ENCODE measurements around the gene SYK. TPM values are rescaled to one million over a fixed set of nuclear protein-coding genes. Genes with fewer than 3 reads are reported as not detected.

The SYK gene
- total RNA-seq, 2 donors from 2014 or later = 2.5 to 6.0 TPM

GRCh38 chr9:90860826-90861225, 59.2 kb downstream of the SYK start:
- Histone ChIP-seq H3K9me3 (ENCODE audit: control insufficient read depth, low read length) (no peaks in the 10 kb centered on the region), H3K4me3 (ENCODE audit: low read length) (no peak overlapping the region), H3K36me3 (ENCODE audit: control insufficient read depth, insufficient read depth, low read length) (no peaks in the 10 kb centered on the region), H3K27ac (ENCODE audit: low read depth, low read length) (no peak overlapping the region), H3K27me3 (ENCODE audit: control insufficient read depth, insufficient read depth, low read length, poor library complexity, severe bottlenecking) (no peaks in the 10 kb centered on the region), H3K4me1 (ENCODE audit: control insufficient read depth, insufficient read depth, low read length) (no peaks in the 10 kb centered on the region), H3K9ac (ENCODE audit: extremely low read depth, low read length, poor library complexity, severe bottlenecking) (no peak overlapping the region)
- H3K4me3 Mint-ChIP-seq = no peak overlapping the region
- H3K36me3 Mint-ChIP-seq (ENCODE audit: low read depth) = no peaks in the 10 kb centered on the region
- no peaks in the 10 kb centered on the region for H3K9me3 Mint-ChIP-seq
- no peak overlapping the region for H3K27ac Mint-ChIP-seq
- TF ChIP-seq, protein P1, sequence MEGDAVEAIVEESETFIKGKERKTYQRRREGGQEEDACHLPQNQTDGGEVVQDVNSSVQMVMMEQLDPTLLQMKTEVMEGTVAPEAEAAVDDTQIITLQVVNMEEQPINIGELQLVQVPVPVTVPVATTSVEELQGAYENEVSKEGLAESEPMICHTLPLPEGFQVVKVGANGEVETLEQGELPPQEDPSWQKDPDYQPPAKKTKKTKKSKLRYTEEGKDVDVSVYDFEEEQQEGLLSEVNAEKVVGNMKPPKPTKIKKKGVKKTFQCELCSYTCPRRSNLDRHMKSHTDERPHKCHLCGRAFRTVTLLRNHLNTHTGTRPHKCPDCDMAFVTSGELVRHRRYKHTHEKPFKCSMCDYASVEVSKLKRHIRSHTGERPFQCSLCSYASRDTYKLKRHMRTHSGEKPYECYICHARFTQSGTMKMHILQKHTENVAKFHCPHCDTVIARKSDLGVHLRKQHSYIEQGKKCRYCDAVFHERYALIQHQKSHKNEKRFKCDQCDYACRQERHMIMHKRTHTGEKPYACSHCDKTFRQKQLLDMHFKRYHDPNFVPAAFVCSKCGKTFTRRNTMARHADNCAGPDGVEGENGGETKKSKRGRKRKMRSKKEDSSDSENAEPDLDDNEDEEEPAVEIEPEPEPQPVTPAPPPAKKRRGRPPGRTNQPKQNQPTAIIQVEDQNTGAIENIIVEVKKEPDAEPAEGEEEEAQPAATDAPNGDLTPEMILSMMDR (conservative IDR thresholded peaks at IDR 0.05) = no peak
- no peak for DNase-seq
- no peaks in the 10 kb centered on the region for H3K4me1 Mint-ChIP-seq
- whole genome bisulfite sequencing, 2 experiments (ENCODE audit: insufficient coverage in 1 of 2, insufficient read length in 1 of 2) = 84 to 89% methylated on average over 6 to 7 of the region's 7 CpGs
- no peaks in the 10 kb centered on the region for H3K27me3 Mint-ChIP-seq (ENCODE audit: insufficient read depth)

GRCh38 chr9:90861380-90861779, 59.8 kb downstream of the SYK start:
- H3K36me3 Mint-ChIP-seq (ENCODE audit: low read depth) = no peaks in the 10 kb centered on the region

GRCh38 chr9:90861826-90862740, 60.5 kb downstream of the SYK start:
- no peak overlapping the region for H3K27ac ChIP-seq (ENCODE audit: low read depth, low read length)
- Mint-ChIP-seq H3K4me3 (no peak overlapping the region), H3K4me1 (no peaks in the 10 kb centered on the region), H3K9me3 (no peaks in the 10 kb centered on the region), H3K27me3 (ENCODE audit: insufficient read depth) (no peaks in the 10 kb centered on the region), H3K36me3 (ENCODE audit: low read depth) (no peaks in the 10 kb centered on the region), H3K27ac (no peak overlapping the region)
- no peak overlapping the region for H3K4me3 ChIP-seq (ENCODE audit: low read length)
- TF ChIP-seq, protein P1 (conservative IDR thresholded peaks at IDR 0.05) = no peak
- no peaks in the 10 kb centered on the region for H3K4me1 ChIP-seq (ENCODE audit: control insufficient read depth, insufficient read depth, low read length)
- H3K9ac ChIP-seq (ENCODE audit: extremely low read depth, low read length, poor library complexity, severe bottlenecking) = no peak overlapping the region
- H3K9me3 ChIP-seq (ENCODE audit: control insufficient read depth, low read length) = no peaks in the 10 kb centered on the region
- WGBS, 2 experiments (ENCODE audit: insufficient coverage in 1 of 2, insufficient read length in 1 of 2) = 93 to 95% methylated on average over 10 to 16 of the region's 16 CpGs
- no peaks in the 10 kb centered on the region for H3K27me3 ChIP-seq (ENCODE audit: control insufficient read depth, insufficient read depth, low read length, poor library complexity, severe bottlenecking)
- no peaks in the 10 kb centered on the region for H3K36me3 ChIP-seq (ENCODE audit: control insufficient read depth, insufficient read depth, low read length)
- no peak for DNase-seq

More at GRCh38 chr9:90861380-90861779, 59.8 kb downstream of the SYK start:
- Histone ChIP-seq H3K4me3 (ENCODE audit: low read length) (no peak overlapping the region), H3K27ac (ENCODE audit: low read depth, low read length) (no peak overlapping the region), H3K9ac (ENCODE audit: extremely low read depth, low read length, poor library complexity, severe bottlenecking) (no peak overlapping the region), H3K27me3 (ENCODE audit: control insufficient read depth, insufficient read depth, low read length, poor library complexity, severe bottlenecking) (no peaks in the 10 kb centered on the region), H3K4me1 (ENCODE audit: control insufficient read depth, insufficient read depth, low read length) (no peaks in the 10 kb centered on the region), H3K36me3 (ENCODE audit: control insufficient read depth, insufficient read depth, low read length) (no peaks in the 10 kb centered on the region), H3K9me3 (ENCODE audit: control insufficient read depth, low read length) (no peaks in the 10 kb centered on the region)
- Mint-ChIP-seq H3K9me3 (no peaks in the 10 kb centered on the region), H3K4me3 (no peak overlapping the region), H3K27ac (no peak overlapping the region), H3K4me1 (no peaks in the 10 kb centered on the region), H3K27me3 (ENCODE audit: insufficient read depth) (no peaks in the 10 kb centered on the region)
- TF ChIP-seq, protein P1 (conservative IDR thresholded peaks at IDR 0.05) = no peak
- WGBS, 2 experiments (ENCODE audit: insufficient coverage in 1 of 2, insufficient read length in 1 of 2) = 85% methylated on average over 2 of the region's 2 CpGs; no CpG with 5 or more reads in 1 of the 2 experiments
- no peak for DNase-seq

All from endodermal cell (in vitro differentiated cells).